GM12801 (cell line): ENCODE measurements around the gene RPIA.

Experiments used
- TF ChIP-seq, protein P1 (sequence below): IDR thresholded peaks from one replicate; pipeline ENCODE4 v1.5.1; 2011; ENCODE audit warnings: control low read depth; ENCODE audit not compliant: insufficient read length; ENCODE audit errors: extremely low read depth

Gene RPIA

DNA sequence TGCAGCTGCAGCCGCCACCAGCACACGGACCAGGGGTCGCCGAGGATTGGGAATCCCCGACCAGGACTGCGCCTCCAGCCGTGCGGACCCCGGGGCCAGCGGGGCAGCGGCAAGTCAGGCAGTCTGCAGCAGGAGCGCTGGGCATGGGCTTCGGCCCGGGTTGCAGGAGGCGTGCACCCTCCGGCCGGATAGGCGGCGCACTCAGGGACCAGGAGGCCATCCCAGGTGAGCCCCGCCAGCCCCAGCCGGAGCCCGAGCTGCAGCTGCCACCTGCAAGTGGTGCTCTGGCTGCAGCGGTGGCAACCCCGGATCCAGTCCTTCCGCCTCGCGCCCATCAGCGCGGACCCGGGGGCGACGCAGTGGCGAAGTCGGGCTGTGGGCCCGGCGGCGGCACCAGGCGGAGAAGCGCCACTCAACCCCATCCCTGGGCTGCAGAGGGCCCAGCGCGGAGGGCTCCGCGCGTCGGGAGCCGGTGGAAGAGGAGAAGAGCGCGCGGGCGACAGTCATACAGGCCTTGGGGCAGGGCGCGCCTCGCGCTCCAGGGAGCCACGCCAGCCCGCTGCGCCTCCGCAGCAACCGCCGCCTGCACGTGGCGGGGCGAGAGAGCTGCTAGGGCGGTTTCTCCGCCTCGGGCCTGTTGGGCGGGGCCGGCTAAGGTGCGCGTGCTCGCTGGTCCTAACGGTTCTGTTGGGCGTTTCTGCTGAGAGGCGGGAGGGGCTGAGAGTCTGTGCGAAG, 73.8 kb downstream of the RPIA start:
- TF ChIP-seq, protein P1, sequence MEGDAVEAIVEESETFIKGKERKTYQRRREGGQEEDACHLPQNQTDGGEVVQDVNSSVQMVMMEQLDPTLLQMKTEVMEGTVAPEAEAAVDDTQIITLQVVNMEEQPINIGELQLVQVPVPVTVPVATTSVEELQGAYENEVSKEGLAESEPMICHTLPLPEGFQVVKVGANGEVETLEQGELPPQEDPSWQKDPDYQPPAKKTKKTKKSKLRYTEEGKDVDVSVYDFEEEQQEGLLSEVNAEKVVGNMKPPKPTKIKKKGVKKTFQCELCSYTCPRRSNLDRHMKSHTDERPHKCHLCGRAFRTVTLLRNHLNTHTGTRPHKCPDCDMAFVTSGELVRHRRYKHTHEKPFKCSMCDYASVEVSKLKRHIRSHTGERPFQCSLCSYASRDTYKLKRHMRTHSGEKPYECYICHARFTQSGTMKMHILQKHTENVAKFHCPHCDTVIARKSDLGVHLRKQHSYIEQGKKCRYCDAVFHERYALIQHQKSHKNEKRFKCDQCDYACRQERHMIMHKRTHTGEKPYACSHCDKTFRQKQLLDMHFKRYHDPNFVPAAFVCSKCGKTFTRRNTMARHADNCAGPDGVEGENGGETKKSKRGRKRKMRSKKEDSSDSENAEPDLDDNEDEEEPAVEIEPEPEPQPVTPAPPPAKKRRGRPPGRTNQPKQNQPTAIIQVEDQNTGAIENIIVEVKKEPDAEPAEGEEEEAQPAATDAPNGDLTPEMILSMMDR = no peak

DNA sequence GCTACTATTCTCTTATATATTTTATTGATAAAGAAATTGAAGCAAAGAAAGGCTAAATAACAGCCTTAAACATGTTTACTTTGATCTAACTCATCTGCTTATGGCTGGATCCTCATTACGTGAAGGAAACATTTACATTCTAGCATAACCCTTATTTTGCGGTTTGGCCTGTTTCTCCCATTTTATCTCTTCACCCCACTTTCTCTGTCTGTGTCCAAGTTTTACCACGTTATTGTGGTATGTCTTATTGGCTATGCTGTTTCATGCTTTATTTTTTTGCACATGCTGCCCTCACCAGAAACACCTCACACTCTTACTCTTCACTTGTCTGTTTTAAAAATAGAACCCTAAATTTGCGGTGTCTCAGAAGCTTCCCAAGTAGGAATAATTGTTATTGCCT, 78.5 kb downstream of the RPIA start:
- TF ChIP-seq, protein P1 = no peak
